Esophagus squamous epithelium (tissue), 4 donors: Measurements from ENCODE around the gene ANGPT4.

Experiments
- POLR2A ChIP-seq, 4 donors: fragments of 450-650 bp; IDR thresholded peaks; one replicate each; pipeline ENCODE4 v1.6.1; 2017; ENCODE audit warnings: antibody characterized with exemption in 4 of 4, mild to moderate bottlenecking in 4 of 4, moderate library complexity in 3 of 4
- TF ChIP-seq, protein P1 (sequence below), 6 experiments: fragments of 450-650 bp in 4 of 6; fragments of 200-600 bp in 2 of 6; sonication (generic) in 2 of 6; IDR thresholded peaks; one replicate each; pipeline ENCODE4 v1.5.1; 2016 to 2019; ENCODE audit warnings: antibody characterized with exemption in 6 of 6, mild to moderate bottlenecking in 4 of 6, moderate library complexity in 4 of 6

DNA sequence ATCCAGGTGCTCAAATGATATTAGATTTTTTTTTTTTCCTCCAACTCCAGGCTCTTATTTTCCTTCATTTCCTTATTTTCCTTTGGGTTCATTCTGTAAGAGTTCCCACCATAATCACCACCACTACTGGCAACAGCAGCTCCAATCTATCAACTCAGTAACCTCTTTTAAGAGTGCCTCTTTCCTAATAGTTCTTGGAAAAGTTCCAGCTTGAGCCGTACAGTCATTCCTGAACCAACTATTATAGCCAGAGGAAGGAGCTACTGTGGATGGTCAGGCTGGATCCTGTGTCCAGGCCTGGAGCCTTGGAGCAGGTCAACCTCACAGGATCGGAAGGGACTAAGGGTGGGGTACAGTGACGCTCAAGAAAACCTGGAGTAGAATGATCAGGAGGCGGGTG is 4.2 kb upstream of the ANGPT4 start:
- no peak for TF ChIP-seq POLR2A (IDR thresholded peaks at IDR 0.05)
- TF ChIP-seq, protein P1, sequence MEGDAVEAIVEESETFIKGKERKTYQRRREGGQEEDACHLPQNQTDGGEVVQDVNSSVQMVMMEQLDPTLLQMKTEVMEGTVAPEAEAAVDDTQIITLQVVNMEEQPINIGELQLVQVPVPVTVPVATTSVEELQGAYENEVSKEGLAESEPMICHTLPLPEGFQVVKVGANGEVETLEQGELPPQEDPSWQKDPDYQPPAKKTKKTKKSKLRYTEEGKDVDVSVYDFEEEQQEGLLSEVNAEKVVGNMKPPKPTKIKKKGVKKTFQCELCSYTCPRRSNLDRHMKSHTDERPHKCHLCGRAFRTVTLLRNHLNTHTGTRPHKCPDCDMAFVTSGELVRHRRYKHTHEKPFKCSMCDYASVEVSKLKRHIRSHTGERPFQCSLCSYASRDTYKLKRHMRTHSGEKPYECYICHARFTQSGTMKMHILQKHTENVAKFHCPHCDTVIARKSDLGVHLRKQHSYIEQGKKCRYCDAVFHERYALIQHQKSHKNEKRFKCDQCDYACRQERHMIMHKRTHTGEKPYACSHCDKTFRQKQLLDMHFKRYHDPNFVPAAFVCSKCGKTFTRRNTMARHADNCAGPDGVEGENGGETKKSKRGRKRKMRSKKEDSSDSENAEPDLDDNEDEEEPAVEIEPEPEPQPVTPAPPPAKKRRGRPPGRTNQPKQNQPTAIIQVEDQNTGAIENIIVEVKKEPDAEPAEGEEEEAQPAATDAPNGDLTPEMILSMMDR (IDR thresholded peaks at IDR 0.05), result no peak
